Measurements from ENCODE around the gene RBM47.

DNA sequence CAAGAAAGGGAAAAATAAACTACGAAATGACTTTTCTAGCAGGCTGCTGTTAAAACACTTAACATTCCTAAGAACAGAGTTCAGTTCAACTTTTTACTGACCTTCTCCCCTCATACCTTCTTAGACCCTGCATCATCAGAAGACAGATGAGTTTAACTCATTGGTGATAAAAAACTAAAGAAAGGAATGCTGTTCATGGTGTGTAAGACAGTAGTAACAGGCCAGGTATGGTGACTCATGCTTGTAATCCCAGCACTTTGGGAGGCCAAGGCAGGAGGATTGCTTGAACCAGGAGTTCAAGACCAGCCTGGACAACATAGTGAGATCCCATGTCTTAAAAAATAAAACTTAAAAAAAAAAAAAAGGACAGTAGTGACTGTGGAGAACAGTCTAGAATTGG lies 16.2 kb downstream of the RBM47 start:
- TF ChIP-seq, protein P1, sequence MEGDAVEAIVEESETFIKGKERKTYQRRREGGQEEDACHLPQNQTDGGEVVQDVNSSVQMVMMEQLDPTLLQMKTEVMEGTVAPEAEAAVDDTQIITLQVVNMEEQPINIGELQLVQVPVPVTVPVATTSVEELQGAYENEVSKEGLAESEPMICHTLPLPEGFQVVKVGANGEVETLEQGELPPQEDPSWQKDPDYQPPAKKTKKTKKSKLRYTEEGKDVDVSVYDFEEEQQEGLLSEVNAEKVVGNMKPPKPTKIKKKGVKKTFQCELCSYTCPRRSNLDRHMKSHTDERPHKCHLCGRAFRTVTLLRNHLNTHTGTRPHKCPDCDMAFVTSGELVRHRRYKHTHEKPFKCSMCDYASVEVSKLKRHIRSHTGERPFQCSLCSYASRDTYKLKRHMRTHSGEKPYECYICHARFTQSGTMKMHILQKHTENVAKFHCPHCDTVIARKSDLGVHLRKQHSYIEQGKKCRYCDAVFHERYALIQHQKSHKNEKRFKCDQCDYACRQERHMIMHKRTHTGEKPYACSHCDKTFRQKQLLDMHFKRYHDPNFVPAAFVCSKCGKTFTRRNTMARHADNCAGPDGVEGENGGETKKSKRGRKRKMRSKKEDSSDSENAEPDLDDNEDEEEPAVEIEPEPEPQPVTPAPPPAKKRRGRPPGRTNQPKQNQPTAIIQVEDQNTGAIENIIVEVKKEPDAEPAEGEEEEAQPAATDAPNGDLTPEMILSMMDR (IDR thresholded peaks at IDR 0.05), result no peak
- no peak for TF ChIP-seq POLR2A (IDR thresholded peaks at IDR 0.05)

Measured in thyroid gland (tissue), 4 donors.